IMR-90 (cell line): Measurements from ENCODE around the gene PDZD11. TPM values are rescaled to one million over a fixed set of nuclear protein-coding genes. Genes with fewer than 3 reads are reported as not detected.

Experiments
- ATAC-seq: fragments of 200-7000 bp; cut with Tn5 transposase; 2 replicates; pipeline ENCODE4 v1.9.1; 2020; ENCODE audit warnings: low read depth, mild to moderate bottlenecking, moderate library complexity
- BruUV-seq: library from RNA; stranded (reverse); fragments of 400-500 nt; replicated peaks from 2 replicates; lab custom pipeline; 2021; lab: Mats Ljungman, UMichigan
- CTCF ChIA-PET: fragments of 300-600 bp; formaldehyde crosslinking; extraction: SDS; loops from one replicate; lab custom pipeline; 2021; ENCODE audit warnings: antibody characterized with exemption; lab: Yijun Ruan, JAX
- POLR2A ChIA-PET: fragments of 300-600 bp; sonication (Branson Sonifier 250); formaldehyde crosslinking; loops from one replicate; lab custom pipeline; 2022; ENCODE audit warnings: antibody characterized with exemption; ENCODE audit not compliant: unreplicated experiment; lab: Charles Lee
- DNase-seq: peaks from one replicate; pipeline ENCODE4 v3.0.0; 2013
- H2AFZ ChIP-seq: replicated peaks from 2 replicates; pipeline ENCODE3; 2013; ENCODE audit warnings: low read length, mild to moderate bottlenecking; ENCODE audit not compliant: poor library complexity
- H2AK5ac ChIP-seq: 2 replicates; pipeline ENCODE4 v1.6.1; 2013; ENCODE audit warnings: low read depth, low read length, inconsistent platforms
- H2AK9ac ChIP-seq: replicated peaks from 2 replicates; pipeline ENCODE3; 2013; ENCODE audit warnings: mild to moderate bottlenecking, low read depth, low read length, moderate library complexity; ENCODE audit not compliant: poor library complexity
- H2BK120ac ChIP-seq: 2 replicates; pipeline ENCODE4 v1.6.1; 2013; ENCODE audit warnings: low read depth, low read length, inconsistent platforms
- H2BK15ac ChIP-seq: 3 replicates; pipeline ENCODE4 v1.6.1; 2013; ENCODE audit warnings: low read depth, low read length, inconsistent platforms
- H2BK20ac ChIP-seq: 2 replicates; pipeline ENCODE4 v1.6.1; 2013; ENCODE audit warnings: low read depth, mild to moderate bottlenecking, inconsistent platforms, low read length, moderate library complexity
- H2BK5ac ChIP-seq: 2 replicates; pipeline ENCODE4 v1.6.1; 2013; ENCODE audit warnings: mild to moderate bottlenecking, low read depth, low read length, inconsistent platforms; ENCODE audit not compliant: poor library complexity, severe bottlenecking
- H3K14ac ChIP-seq: replicated peaks from 2 replicates; pipeline ENCODE4 v1.6.1; 2013; ENCODE audit warnings: low read depth, low read length, inconsistent platforms
- H3K18ac ChIP-seq: 2 replicates; pipeline ENCODE4 v1.6.1; 2013; ENCODE audit warnings: low read depth, low read length, control low read depth
- H3K23ac ChIP-seq: 2 replicates; pipeline ENCODE4 v1.6.1; 2013; ENCODE audit warnings: low read depth, low read length, inconsistent platforms
- H3K27ac ChIP-seq: 2 replicates; pipeline ENCODE4 v1.5.1; 2013; ENCODE audit warnings: mild to moderate bottlenecking, control low read depth, low read length; ENCODE audit not compliant: insufficient read depth
- H3K27me3 ChIP-seq: 2 replicates; pipeline ENCODE4 v1.6.1; 2013; ENCODE audit warnings: low read length; ENCODE audit not compliant: control insufficient read depth, insufficient read depth
- H3K36me3 ChIP-seq: 2 replicates; pipeline ENCODE4 v1.6.1; 2013; ENCODE audit warnings: low read length, mixed read lengths; ENCODE audit not compliant: control insufficient read depth, insufficient read depth
- H3K4ac ChIP-seq: 2 replicates; pipeline ENCODE4 v1.6.1; 2013; ENCODE audit warnings: low read depth, low read length, inconsistent platforms
- H3K4me1 ChIP-seq: 2 replicates; pipeline ENCODE4 v1.6.1; 2013; ENCODE audit warnings: low read length, mixed read lengths; ENCODE audit not compliant: control insufficient read depth, insufficient read depth
- H3K4me2 ChIP-seq: 2 replicates; pipeline ENCODE4 v1.6.1; 2013; ENCODE audit warnings: low read depth, mild to moderate bottlenecking, control low read depth, low read length, moderate library complexity
- H3K4me3 ChIP-seq: 2 replicates; pipeline ENCODE4 v1.5.1; 2013; ENCODE audit warnings: low read depth, mild to moderate bottlenecking, control low read depth, low read length, moderate library complexity; ENCODE audit not compliant: insufficient read depth
- H3K56ac ChIP-seq: 2 replicates; pipeline ENCODE4 v1.6.1; 2013; ENCODE audit warnings: low read length, inconsistent platforms; ENCODE audit not compliant: insufficient read depth; ENCODE audit errors: extremely low read depth
- H3K79me1 ChIP-seq, 2 experiments: 2 replicates each; pipeline ENCODE4 v1.6.1; 2013; ENCODE audit warnings: low read length in 2 of 2, inconsistent platforms in 1 of 2, low read depth in 1 of 2
- H3K9ac ChIP-seq: 2 replicates; pipeline ENCODE4 v1.6.1; 2013; ENCODE audit warnings: low read depth, low read length, control low read depth
- H3K9me1 ChIP-seq: 2 replicates; pipeline ENCODE4 v1.6.1; 2013; ENCODE audit warnings: low read length, inconsistent platforms; ENCODE audit not compliant: insufficient read depth
- H3K9me3 ChIP-seq: 2 replicates; pipeline ENCODE4 v1.6.1; 2013; ENCODE audit warnings: low read length; ENCODE audit not compliant: control insufficient read depth, insufficient read depth
- H4K20me1 ChIP-seq: 2 replicates; pipeline ENCODE4 v1.6.1; 2013; ENCODE audit warnings: low read length, inconsistent platforms; ENCODE audit not compliant: insufficient read depth
- H4K5ac ChIP-seq: 2 replicates; pipeline ENCODE4 v1.6.1; 2013; ENCODE audit warnings: mild to moderate bottlenecking, low read depth, low read length, control low read depth
- H4K8ac ChIP-seq, 2 experiments: 2 replicates each; pipeline ENCODE4 v1.6.1; 2013; ENCODE audit warnings: low read depth in 2 of 2, low read length in 2 of 2, control low read depth in 1 of 2, inconsistent platforms in 1 of 2
- H4K91ac ChIP-seq: 2 replicates; pipeline ENCODE4 v1.6.1; 2013; ENCODE audit warnings: low read depth, low read length, inconsistent platforms; ENCODE audit not compliant: insufficient read depth
- CHD1 ChIP-seq: IDR thresholded peaks from 2 replicates; pipeline ENCODE4 v1.6.1; 2012; ENCODE audit warnings: low read depth, low read length, improper control_type of control experiment
- dilution Hi-C: fragments of 300-500 bp; cut with HindIII; formaldehyde crosslinking; loops from one replicate; pipeline ENCODE4 v1.14.3; 2018; ENCODE audit warnings: low sequenced_read_pairs; ENCODE audit not compliant: unreplicated experiment
- in situ Hi-C: fragments of 300-500 bp; cut with MboI; formaldehyde crosslinking; loops from 3 replicates; pipeline ENCODE4 v1.14.3; 2019; ENCODE audit warnings: low sequenced_read_pairs, inconsistent platforms, mixed read lengths
- intact Hi-C: fragments of 100-400 bp; cut with micrococcal nuclease; formaldehyde crosslinking; loops from 2 replicates; pipeline ENCODE4 v1.10.0; 2022
- polyA plus RNA-seq, 3 experiments: library from polyadenylated mRNA; depleted of rRNA; stranded (reverse); fragments of >200 nt; gene quantifications; 2 replicates each; pipeline ENCODE4 v1.2.3, GENCODE V29; 2012; ENCODE audit warnings: low replicate concordance in 1 of 3
- total RNA-seq: library from RNA; depleted of rRNA; stranded (reverse); fragments of >200 nt; gene quantifications from 2 replicates; pipeline ENCODE4 v1.2.3, GENCODE V29; 2012

The PDZD11 gene
- total and polyA plus RNA-seq, 2 of the 4 experiments (the other 2 are of a cell fraction): 84.1 to 100 TPM

GRCh38 chrX:70268034-70268433 lies 21.7 kb downstream of the PDZD11 start, which contains the start of gene ARR3:
TSS of gene ARR3 (plus strand) at chrX:70268334. CDS start at chrX:70269386, 1,052 bp downstream.
- ChIA-PET CTCF (no interaction called here), POLR2A (no interaction called here)
- Histone ChIP-seq H3K23ac (no peak within 1 kb of the TSS), H4K5ac (no peak within 1 kb of the TSS), H3K4me3 (no peak within 1 kb of the TSS), H3K36me3 (no peaks in the 10 kb centered on the region), H3K27me3 (peaks cover 7% of the 10 kb centered on the region), H2BK15ac (no peak within 1 kb of the TSS), H3K27ac (no peak within 1 kb of the TSS), H2AK9ac (no peak within 1 kb of the TSS), H2BK5ac (no peak within 1 kb of the TSS), H3K9me1 (no peaks in the 10 kb centered on the region), H2BK20ac (no peak within 1 kb of the TSS), H3K14ac (no peak within 1 kb of the TSS), H4K8ac (no peak within 1 kb of the TSS), H3K9me3 (no peaks in the 10 kb centered on the region), H3K4me1 (no peaks in the 10 kb centered on the region), H4K20me1 (no peaks in the 10 kb centered on the region), H2AFZ (no peak within 1 kb of the TSS), H2BK120ac (no peak within 1 kb of the TSS), H3K18ac (no peak within 1 kb of the TSS), H3K56ac (no peak within 1 kb of the TSS), H3K4ac (no peak within 1 kb of the TSS), H4K91ac (no peak within 1 kb of the TSS), H3K9ac (no peak within 1 kb of the TSS), H3K4me2 (no peak within 1 kb of the TSS), H2AK5ac (no peak within 1 kb of the TSS), H3K79me1 (no peaks in the 10 kb centered on the region)
- intact Hi-C loops (no loop called here), dilution Hi-C loops (no loop called here), in situ Hi-C loops (no loop called here)
- TF ChIP-seq CHD1: no peak
- BruUV-seq: no TSS peak
- DNase-seq (no peak), ATAC-seq (no peak)
